Measurements from ENCODE around the gene IQSEC1. TPM values are rescaled to one million over a fixed set of nuclear protein-coding genes. Genes with fewer than 3 reads are reported as not detected.

IQSEC1 gene
- polyA plus RNA-seq, 1 donor (not counting 4 experiments of a cell fraction or from before 2014, with no cell fraction given), result 2.8 TPM

DNA sequence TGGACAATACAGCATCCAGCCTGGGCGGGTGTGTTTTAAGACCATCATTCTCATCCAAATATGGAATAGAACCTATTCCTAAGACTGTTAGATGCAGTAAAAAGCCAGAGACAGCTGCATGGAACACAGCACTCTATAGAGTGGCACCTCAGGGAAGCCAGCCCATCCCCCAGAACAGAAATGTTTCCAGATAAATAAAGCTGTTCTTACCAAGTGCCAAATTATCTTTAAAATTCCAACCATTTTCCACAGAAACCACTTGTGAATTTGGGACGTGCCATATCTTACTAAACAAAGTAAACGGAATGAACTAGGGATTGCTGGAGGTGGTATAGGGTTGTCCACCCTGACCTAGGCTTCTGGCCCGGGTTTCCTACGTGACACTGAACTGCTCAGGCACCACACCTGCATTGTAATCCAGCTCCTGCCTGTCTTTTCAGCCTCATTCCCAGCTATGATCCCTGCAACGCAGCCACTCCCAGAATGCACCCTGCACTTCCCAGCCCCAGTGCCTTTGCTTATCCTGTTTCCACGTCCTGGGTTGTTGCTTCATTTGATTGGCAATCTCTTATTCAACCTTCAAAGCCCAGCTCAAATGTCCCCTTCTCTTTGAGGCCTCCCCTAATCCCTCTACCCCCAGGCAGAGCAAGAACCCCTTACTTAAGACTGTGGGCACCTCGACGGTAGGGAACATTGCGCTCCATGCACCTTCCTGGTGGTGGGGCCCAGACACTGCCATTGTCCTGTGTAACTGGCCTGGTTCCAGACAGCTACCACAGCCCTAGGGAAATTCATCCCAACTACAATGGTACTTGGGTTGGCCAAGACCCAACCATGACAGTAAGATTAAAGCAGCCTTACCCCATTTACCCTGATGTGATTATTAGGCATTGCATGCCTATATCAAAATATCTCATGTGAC, 100.2 kb downstream of the IQSEC1 start:
- FAIRE-seq, result no peak

DNA sequence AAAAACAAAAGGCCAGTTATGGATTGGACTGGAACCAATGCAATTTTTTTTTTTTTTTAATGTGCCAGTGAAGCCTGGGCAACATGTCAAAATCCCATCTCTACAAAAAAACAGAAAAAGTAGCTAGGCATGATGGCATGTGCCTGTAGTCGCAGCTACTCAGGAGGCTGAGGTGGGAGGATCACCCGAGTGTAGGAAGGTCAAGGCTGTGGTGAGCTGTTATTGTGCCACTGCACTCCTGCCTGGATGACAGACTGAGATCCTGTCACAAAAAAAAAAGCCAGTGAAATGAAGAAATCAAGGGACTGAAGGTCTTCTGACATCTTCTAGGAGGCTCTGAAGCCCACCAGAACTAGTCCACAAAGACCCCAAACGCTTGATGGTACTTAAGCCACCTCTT, 101.2 kb downstream of the IQSEC1 start:
- Histone ChIP-seq H3K9me3 (ENCODE audit: control insufficient read depth, low read depth, low read length) (no peaks in the 10 kb centered on the region), H3K9ac (ENCODE audit: control insufficient read depth, extremely low read depth, insufficient read depth, low read length) (no peak overlapping the region), H3K27me3 (ENCODE audit: control insufficient read depth, extremely low read depth, insufficient read depth, low read length) (peaks cover 11% of the 10 kb centered on the region), H4K20me1 (ENCODE audit: control insufficient read depth, extremely low read depth, insufficient read depth, low read length) (no peaks in the 10 kb centered on the region), H3K4me1 (ENCODE audit: control insufficient read depth, extremely low read depth, insufficient read depth, low read length) (peaks cover 4% of the 10 kb centered on the region), H3K79me2 (ENCODE audit: control insufficient read depth, insufficient read depth, low read length) (peaks cover under 1% of the 10 kb centered on the region), H3K4me3 (ENCODE audit: control insufficient read depth in 2 of 3, extremely low read depth in 1 of 3, insufficient read depth in 2 of 3, low read depth in 1 of 3, low read length in 3 of 3) (no peak overlapping the region), H3K4me2 (ENCODE audit: control insufficient read depth, extremely low read depth, insufficient read depth, low read depth, low read length) (no peak overlapping the region), H3K9me1 (ENCODE audit: control insufficient read depth, extremely low read depth, insufficient read depth, low read length) (peaks cover 3% of the 10 kb centered on the region), H3K36me3 (ENCODE audit: control insufficient read depth in 2 of 2, extremely low read depth in 1 of 2, insufficient read depth in 2 of 2, low read length in 2 of 2) (no peaks in the 10 kb centered on the region), H3K27ac (ENCODE audit: control insufficient read depth, insufficient read depth, low read length) (no peak overlapping the region), H2AFZ (ENCODE audit: control insufficient read depth, low read length) (no peak overlapping the region)
- dilution Hi-C loops (cut with MboI; ENCODE audit: extremely low pct_ligation_motif_present, low sequenced_read_pairs), result no loop called here
- FAIRE-seq (no peak), DNase-seq (ENCODE audit: low read depth, low spot score) (no peak)
- no peak for TF ChIP-seq EZH2 (IDR thresholded peaks at IDR 0.05; ENCODE audit: low read length)
- TF ChIP-seq, protein P1, sequence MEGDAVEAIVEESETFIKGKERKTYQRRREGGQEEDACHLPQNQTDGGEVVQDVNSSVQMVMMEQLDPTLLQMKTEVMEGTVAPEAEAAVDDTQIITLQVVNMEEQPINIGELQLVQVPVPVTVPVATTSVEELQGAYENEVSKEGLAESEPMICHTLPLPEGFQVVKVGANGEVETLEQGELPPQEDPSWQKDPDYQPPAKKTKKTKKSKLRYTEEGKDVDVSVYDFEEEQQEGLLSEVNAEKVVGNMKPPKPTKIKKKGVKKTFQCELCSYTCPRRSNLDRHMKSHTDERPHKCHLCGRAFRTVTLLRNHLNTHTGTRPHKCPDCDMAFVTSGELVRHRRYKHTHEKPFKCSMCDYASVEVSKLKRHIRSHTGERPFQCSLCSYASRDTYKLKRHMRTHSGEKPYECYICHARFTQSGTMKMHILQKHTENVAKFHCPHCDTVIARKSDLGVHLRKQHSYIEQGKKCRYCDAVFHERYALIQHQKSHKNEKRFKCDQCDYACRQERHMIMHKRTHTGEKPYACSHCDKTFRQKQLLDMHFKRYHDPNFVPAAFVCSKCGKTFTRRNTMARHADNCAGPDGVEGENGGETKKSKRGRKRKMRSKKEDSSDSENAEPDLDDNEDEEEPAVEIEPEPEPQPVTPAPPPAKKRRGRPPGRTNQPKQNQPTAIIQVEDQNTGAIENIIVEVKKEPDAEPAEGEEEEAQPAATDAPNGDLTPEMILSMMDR (optimal IDR thresholded peaks at IDR 0.05 in 1 of 3, IDR thresholded peaks at IDR 0.05 in 1 of 3, conservative IDR thresholded peaks at IDR 0.05 in 1 of 3; ENCODE audit: extremely low read depth in 1 of 3, insufficient read depth in 2 of 3, low read length in 3 of 3), result no peak

More for the DNA sequence above, 100.2 kb downstream of the IQSEC1 start:
- no peak overlapping the region for H3K4me2 ChIP-seq (ENCODE audit: control insufficient read depth, extremely low read depth, insufficient read depth, low read depth, low read length)
- H3K9me3 ChIP-seq (ENCODE audit: control insufficient read depth, low read depth, low read length), result no peaks in the 10 kb centered on the region
- TF ChIP-seq, protein P1 (optimal IDR thresholded peaks at IDR 0.05 in 1 of 3, IDR thresholded peaks at IDR 0.05 in 1 of 3, conservative IDR thresholded peaks at IDR 0.05 in 1 of 3; ENCODE audit: extremely low read depth in 1 of 3, insufficient read depth in 2 of 3, low read length in 3 of 3), result no peak
- no peak for TF ChIP-seq EZH2 (IDR thresholded peaks at IDR 0.05; ENCODE audit: low read length)
- dilution Hi-C loops (cut with MboI; ENCODE audit: extremely low pct_ligation_motif_present, low sequenced_read_pairs), result no loop called here
- H4K20me1 ChIP-seq (ENCODE audit: control insufficient read depth, extremely low read depth, insufficient read depth, low read length), result no peaks in the 10 kb centered on the region
- no peak overlapping the region for H3K27ac ChIP-seq (ENCODE audit: control insufficient read depth, insufficient read depth, low read length)
- H3K27me3 ChIP-seq (ENCODE audit: control insufficient read depth, extremely low read depth, insufficient read depth, low read length), result peaks cover 11% of the 10 kb centered on the region
- H3K36me3 ChIP-seq (ENCODE audit: control insufficient read depth in 2 of 2, extremely low read depth in 1 of 2, insufficient read depth in 2 of 2, low read length in 2 of 2), result no peaks in the 10 kb centered on the region
- no peaks in the 10 kb centered on the region for H3K79me2 ChIP-seq (ENCODE audit: control insufficient read depth, insufficient read depth, low read length)
- H3K4me3 ChIP-seq (ENCODE audit: control insufficient read depth in 2 of 3, extremely low read depth in 1 of 3, insufficient read depth in 2 of 3, low read depth in 1 of 3, low read length in 3 of 3), result no peak overlapping the region
- H2AFZ ChIP-seq (ENCODE audit: control insufficient read depth, low read length), result no peak overlapping the region
- peaks cover 1% of the 10 kb centered on the region for H3K4me1 ChIP-seq (ENCODE audit: control insufficient read depth, extremely low read depth, insufficient read depth, low read length)
- no peak overlapping the region for H3K9ac ChIP-seq (ENCODE audit: control insufficient read depth, extremely low read depth, insufficient read depth, low read length)
- H3K9me1 ChIP-seq (ENCODE audit: control insufficient read depth, extremely low read depth, insufficient read depth, low read length), result peaks cover 3% of the 10 kb centered on the region
- no peak for DNase-seq (ENCODE audit: low read depth, low spot score)
